Umbilical cord (tissue), 2 donors: ENCODE results near the gene ANKRD12. TPM values are rescaled to one million over a fixed set of nuclear protein-coding genes. Genes with fewer than 3 reads are reported as not detected.
"Not testable (repeated sequence)": the region's sequence is repeated elsewhere in the genome, so short reads cannot be mapped to it uniquely, and the experiment has no call there.

Experiments used
- DNase-seq: peaks from one replicate; pipeline ENCODE4 v3.0.0-alpha.2; 2015; ENCODE audit warnings: low spot score
- total RNA-seq: library from RNA; depleted of rRNA; stranded (reverse); fragments of >200 nt; gene quantifications from one replicate; pipeline ENCODE4 v1.2.3, GENCODE V29; 2014; ENCODE audit warnings: low replicate concordance; ENCODE audit not compliant: insufficient read depth

The ANKRD12 gene
- total RNA-seq, result 39.5 TPM

DNA sequence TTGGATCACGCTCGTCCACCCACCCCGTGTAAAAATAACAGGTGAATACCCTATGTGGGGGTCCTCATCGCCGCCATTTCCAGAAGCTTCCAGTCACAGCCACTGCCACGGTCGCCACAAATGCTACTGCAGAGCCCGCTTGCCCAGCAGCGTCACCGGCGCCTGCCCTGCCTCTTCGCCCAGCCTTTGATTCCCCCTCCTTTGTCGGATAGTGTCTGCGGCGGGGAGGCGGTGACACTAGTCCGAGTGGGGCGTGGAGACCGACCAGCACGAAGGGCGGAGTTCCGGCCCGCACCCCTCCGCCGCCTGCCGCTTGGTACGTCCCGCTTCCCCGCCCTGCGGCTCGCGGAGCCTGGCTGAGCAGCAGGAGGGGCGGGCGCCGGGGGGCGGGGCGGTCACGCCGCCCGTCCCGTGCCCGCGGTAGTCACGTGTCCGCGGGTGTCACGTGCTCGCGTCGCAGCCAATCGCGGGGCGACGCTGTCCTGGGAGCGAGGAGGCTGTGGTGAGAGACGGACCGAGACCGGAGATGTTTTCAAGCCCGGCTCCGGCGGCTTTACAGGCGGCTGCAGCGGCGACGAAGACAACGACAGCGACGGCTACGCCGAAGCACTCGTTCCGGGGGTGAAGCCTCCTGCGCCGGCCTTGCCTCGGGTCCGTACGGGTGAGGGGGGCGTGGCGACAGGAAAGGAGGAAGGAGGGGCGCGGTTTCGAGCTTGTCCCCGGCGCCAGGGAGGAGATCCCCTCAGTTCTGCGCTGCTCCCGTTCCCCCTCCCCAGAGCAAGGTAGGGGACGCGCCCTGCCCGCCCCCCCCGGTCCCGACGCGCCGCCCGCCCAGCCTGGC, at the start of gene ANKRD12:
Gene ANKRD12 (plus strand): TSS at position 467 of the 841 bp plus-strand sequence. CDS start 45,652 bp downstream, outside the sequence.
- DNase-seq, result peak; percentile 98

- DNase-seq, result no peak
Measured at GRCh38 chr18:9087144-9087543, 49.4 kb upstream of the ANKRD12 start.

DNA sequence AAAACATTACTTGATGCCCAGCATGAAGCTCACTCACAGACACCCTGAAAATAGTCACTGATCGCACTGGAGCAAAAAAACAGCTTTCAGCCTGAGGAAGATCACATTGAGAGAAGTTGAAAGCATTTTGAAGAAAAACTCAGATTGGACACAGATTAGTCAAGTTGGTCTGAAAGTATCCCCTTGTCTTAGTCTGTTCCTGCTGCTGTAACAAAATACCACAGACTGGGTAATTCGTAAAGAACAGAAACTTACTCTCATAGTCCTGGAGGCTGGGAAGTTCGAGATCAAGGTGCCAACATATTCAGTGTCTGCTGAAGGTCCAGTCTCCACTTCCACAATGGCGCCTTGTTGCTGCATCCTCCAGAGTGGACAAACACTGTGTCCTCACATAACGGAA, 48.3 kb upstream of the ANKRD12 start:
- DNase-seq, result no peak

DNA sequence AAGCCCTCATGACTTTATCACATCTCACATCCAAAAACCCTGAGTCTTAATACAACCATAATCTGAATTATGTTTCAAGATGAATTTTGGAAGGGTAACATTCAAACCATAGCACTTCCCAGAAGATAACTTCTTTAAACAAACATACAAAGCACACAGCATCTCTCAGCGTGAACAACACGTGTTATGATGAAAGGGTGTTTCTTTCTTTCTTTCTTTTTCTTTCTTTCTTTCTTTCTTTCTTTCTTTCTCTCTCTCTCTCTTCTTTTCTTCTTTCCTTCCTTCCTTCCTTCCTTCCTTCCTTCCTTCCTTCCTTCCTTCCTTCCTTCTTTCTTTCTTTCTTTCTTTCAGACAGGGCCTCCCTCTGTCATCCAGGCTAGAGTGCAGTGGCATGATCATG, 47.9 kb upstream of the ANKRD12 start:
- not testable (repeated sequence) for DNase-seq

GRCh38 chr18:9090578-9090977, 46.0 kb upstream of the ANKRD12 start:
- no peak for DNase-seq

DNA sequence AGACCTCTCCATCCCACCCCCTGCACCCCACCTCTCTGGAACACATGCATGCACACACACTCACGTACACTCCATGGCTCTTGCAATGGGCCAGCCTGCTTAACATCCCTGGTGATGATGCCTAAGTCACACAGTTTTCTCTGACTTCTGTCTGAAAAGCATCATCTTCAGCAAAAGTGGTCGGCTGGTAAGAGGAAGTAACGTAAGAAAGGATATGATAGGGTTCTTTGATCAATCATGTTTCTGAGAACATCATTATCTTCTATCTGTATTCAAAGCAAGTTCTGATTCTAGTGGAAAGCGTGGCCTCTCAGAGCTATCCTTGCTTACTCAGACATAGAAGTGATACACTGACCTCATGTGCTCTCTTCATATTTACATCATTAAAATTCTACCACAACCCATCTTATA, 45.5 kb upstream of the ANKRD12 start:
- no peak for DNase-seq

GRCh38 chr18:9092665-9093064, 43.9 kb upstream of the ANKRD12 start:
- DNase-seq, result no peak

GRCh38 chr18:9093109-9093508, 43.5 kb upstream of the ANKRD12 start:
- DNase-seq, result not testable (repeated sequence)

GRCh38 chr18:9094307-9095226, 42.0 kb upstream of the ANKRD12 start:
- no peak for DNase-seq

DNA sequence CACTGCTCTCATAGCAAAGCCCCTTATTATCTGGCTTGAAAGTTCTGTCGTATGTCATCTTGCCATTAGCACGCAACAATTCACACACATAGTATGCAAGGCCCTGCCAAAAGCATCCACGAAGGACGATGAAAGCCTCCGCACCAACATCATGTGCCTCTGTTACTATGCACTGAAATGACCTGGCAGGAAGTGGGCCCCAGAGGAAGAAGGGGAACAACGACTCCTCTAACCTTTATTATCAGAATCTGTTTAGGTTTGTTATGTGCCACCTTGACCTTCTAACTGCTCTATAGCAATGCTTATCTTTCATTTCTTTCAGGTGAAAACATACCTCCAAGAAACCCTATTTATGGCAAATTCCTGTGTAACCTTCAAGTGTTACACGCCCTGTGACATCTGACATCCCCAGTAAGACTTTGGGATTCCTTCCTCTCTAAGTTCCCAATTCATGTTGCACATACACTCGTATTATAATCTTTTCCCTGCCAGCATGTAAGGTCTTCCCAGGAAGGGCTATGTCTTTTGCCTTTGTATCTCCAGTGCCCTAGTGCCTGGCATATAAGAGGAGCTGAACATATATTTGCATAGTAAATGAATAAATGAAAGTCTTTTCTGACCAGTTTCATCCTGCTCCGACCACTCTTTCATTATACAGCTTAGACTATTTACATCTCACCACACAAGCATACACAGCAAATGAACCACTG, 41.1 kb upstream of the ANKRD12 start:
- no peak for DNase-seq

GRCh38 chr18:9096007-9096371, 40.6 kb upstream of the ANKRD12 start:
- DNase-seq, result no peak

DNA sequence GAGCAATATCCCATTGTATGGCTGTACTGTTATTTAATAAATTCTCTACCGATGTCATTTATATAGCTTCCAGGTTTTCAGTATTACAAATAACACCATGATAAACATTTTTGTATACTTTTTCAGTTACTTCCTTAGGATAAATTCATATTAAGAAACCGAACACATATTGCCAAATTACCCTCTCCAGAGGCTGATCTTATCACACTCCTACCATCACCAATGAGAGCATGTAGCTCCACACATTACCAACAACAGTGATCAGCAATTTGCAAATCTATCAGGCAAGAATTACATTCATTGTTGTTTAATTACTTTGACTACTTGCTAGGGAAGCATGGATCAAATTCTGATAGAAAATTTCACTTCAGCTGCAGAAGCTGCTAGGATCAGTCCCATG, 39.9 kb upstream of the ANKRD12 start:
- DNase-seq, result no peak

- no peak for DNase-seq
Measured at GRCh38 chr18:9097349-9097748, 39.2 kb upstream of the ANKRD12 start.

DNA sequence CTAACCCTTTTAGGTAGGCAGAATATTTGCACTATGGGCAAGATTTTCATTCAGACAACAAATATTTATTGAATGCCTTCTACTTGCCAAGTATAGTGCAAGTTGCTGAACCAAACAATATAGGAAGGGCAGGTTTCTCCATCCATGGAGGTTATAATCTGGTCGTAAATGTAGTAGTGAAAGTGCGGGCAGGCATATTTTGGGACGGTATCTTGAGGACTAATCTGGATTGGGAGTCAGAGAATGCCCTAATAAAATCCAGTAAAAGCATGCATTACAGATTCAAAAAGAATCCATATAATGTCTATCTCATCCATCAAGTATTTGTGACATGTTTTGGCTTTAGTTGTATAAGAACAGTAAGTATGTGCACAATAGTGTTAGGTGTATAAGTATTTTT, 35.8 kb upstream of the ANKRD12 start:
- DNase-seq, result no peak

DNA sequence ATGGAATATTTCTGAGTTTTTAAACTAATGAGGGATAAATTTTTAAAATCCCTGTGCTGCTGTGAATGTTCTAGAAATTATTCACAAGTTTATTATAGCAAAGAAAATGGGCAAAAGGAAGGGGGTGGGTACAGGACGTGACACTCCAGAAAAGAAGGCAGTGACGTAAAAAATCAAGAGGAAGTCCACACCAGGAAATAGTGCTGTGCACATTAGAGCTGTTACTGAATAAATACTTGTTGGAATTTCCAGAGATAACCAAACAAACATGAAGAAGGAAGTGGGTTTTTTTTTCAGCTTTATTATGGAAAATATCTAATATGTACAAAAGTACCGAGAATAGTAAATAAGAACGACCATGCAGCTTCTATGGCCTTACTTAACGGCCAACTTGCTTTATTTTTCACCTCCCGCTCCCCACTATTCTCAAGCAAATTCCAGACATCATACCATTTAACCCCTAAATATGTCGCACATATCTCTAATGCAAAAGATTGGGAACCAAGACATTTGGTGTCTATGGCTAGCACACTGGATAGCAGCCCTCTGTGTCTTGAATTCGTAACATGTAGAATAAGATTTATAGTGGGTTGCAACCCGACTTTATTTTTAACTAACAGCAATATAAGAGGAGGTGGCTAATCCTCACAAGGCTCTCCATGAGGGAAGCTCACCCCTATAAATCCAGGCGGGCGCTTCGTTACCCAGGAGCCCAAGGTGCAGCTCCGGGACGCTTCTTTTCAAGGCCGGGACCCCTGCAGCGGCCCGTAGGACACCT, 34.7 kb upstream of the ANKRD12 start:
- DNase-seq, result peak; percentile 63

DNA sequence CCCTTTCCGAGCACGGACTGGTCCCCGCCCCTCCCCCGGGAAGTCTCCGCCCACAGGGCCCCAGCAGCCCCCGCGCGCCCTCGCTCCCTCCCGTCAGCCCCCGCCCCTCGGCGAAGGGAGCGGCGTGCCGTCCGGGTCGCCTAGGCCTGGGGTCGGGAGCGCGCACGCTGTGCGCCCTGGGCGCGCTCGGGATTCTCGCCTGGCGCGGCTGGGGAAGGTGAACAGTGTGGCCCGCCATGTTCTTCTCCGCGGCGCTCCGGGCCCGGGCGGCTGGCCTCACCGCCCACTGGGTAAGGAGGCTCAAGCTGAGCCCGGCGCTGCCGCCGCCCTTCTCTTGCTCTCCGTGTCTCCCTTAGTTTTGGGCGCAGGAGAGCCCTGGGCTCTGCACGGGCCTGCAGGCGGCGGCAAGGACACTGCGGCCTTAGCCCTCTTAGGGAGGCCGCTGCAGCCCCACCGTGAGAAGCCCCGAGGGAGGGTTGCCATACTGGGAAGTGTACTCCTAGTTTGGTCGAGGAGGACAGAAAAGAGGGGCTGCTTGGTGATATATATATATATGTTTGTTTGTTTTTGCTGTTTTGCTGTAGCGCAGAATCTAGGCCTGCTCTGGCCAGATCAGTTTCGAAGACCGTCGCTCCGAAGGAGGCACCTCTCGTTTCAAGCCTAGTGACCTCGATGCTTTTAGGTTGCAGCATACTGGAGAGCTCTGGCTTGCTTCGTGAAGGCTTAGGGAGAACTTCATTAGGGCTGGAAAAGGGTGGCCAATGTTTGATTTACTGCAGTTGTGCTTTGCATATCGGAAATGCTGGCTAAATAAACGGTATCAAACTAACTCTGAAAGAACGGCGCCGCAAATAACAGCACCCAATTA, 33.8 kb upstream of the ANKRD12 start, which contains the start of gene NDUFV2:
Gene NDUFV2 (plus strand): TSS at position 192 of the 868 bp plus-strand sequence. CDS start 45 bp downstream, at position 237.
- DNase-seq, result peak; percentile 98

GRCh38 chr18:9103376-9103873, 33.2 kb upstream of the ANKRD12 start:
- DNase-seq, result peak; percentile 45

DNA sequence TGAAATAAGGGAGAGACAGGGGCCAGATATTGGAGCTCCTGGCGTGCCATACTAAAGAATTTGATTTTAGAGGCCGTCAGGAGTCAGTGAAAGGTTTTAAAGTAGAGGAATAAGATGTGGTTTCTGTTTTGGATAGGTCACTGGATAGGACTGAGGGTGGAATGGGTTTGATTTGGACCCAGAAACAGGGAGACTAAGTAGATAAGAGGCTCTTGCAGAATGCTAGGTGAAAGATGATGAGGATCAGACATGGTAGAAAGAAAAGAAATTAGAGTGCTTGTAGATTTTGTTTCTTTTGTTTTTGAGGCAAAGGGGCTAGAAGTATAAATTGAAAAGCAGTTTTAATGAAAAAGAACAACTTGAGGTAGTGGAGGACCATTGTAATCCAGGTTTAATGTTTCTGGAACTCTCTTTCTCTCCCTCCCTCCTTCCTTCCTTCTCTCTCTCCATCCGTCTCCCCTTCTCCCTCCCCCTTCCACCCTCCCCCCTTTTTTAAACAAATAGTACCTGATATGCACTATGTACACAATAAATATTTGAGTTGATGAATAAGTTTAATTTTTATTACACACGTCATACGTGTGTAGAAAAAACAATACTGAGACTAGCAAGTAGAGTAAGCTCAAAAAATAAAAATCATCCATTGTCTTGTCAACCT, 32.2 kb upstream of the ANKRD12 start:
- DNase-seq, result no peak

GRCh38 chr18:9105420-9105819, 31.2 kb upstream of the ANKRD12 start:
- DNase-seq, result no peak
